Fibroblast of peridontal ligament (primary cell): Measurements from ENCODE around the gene GRAMD2B.
"Not testable (repeated sequence)": the region's sequence is repeated elsewhere in the genome, so short reads cannot be mapped to it uniquely, and the experiment has no call there.

Source experiments
- DNase-seq: peaks from one replicate; pipeline ENCODE4 v3.0.0-alpha.2; 2010; ENCODE audit errors: extremely low read depth

Gene GRAMD2B

DNA sequence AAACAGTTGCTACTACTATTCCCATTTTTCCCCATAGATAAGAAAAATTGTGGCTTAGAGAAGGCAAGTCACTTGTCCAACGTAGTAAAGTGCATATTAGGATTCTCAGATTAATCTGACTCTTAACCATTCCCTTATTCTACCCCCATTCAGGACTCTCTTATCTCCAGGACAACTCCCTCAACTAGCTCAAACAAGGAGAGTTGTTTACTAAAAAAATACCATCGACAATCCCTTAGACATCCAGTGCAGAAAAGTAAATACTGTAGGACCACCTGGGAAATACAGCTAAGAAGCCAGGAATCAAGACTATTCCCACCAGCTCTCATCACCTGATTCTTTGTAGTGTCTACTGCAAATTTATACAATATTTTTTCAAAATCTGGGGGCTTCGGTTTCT is 9.4 kb upstream of the GRAMD2B start:
- DNase-seq = no peak

DNA sequence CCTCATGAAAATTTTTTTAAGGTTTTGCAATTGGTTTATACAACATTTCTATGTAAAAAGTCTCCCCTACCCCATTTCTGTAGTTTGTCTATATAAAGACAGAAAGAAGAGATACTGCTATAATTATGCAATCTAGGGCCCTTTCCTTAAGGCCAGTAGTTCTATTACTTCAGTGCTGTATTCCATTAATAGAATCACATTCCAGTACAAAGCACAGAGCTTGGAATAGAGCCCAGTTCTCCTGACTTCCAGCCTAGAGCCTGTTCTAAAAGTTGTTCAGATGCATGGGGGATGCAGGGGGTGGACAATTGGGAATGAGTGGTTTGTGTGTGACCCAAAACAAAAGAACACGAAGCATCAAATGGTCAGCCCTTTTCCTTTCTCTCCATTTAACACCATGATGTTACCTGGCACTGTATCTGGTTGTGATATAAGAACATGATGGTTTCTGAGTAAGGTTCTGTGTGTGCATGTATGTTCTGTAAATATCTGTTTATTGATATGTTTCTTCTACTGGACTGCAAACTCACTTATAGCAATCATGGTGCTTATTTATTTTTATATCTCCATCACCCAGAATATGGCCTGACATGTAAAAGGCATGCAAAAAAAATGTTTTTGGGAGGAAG is 8.2 kb upstream of the GRAMD2B start:
- peak; percentile 86 for DNase-seq

DNA sequence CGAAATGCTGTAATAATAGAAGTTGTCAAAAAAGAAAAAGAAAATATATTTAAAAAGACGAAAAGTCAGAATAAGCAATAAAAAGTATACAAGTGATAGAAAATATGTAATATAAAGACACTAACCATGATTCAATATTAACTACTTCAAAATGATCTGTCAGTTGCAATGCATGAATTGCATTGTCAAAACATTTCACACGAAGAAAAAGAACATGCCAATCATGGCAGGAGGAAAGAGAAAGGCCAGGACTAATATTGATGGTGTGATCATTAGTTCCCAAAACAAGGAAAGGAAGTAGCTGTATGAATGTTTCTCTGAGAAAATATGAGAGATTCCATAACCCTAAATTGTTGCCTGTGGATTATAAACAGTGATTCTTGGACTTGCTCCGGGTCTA is 7.4 kb upstream of the GRAMD2B start:
- DNase-seq = no peak

DNA sequence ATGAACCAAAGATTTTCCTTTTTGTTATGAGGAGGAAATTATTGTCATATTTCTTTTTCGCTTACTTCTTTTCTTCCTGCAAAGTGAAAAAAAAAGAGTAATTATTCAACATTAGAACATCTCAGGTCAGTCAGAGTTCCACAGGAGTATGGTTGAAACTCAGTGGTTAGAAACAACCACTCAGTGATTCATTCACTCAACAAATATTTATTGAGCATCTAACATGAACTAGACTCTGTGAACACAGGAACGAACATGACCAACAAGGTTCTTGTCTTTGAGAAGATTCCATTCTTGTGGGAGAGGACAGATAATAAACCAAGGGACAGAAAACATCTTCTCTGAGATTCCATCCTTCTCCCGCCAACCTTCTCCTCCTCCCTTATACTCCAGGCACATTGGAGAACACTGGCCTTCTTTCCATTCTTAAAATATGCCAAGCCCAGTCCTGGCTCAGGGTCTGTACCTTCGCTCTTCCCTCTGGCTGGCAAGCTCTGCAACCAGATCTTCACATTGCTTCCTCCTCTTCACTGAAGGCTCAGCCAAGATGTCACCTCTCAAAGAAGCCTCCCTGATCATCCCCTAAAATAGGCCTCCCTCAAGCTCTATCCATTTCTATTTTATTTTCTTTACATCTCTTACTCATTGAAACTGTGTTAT is 6.8 kb upstream of the GRAMD2B start:
- DNase-seq = no peak

DNA sequence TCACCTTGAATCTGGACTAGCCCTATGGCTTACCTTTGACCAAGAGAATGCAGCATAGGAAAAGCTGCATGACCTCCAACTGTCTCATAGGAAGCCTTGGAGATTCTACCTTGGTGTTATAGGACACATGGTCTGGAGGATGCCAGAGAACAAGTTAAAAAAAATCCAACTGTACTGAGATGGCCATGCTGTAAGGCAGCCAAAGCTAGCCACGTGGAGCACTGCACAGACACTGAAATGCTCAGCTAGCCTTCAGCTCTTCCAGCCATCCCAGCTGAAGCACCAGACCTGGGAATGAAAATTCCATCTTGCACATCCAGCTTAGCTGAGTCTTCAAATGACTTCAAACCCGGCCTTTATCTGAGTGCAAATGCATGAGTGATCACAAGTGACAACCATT is 6.0 kb upstream of the GRAMD2B start:
- no peak for DNase-seq

DNA sequence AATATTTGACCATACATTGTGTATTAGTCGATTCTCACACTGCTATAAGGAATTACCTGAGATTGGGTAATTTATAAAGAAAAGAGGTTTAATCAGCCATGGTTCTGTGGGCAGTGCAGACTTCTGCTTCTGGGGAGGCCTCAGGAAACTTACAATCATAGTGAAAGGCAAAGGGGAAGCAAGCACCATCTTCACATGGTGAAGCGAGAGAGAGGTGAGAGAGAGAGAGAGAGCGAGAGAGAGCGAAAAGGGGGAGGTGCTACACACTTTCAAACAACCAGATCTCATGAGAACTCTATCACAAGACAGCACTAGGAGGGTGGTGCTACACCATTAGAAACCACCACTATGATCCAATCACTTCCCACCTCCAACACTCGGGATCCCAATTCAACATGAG is 4.1 kb upstream of the GRAMD2B start:
- DNase-seq = no peak

DNA sequence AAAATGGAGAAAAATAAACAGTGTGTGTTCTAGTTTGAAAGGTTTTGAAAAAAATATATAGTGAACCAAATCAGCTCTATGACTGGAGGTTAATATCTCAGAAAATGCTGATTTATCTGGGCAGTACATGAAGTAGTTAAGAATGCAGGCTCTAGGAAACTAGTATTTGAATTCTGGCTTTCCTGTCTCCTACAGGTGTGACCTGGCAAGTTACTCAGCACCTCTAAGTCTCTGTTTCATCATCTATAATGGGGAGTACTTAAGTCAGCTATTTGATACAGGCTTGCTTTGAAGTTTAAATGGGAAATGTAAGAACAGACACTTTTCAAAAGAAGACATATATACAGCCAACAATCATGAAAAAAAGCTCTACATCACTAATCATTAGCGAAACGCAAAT is 5.2 kb downstream of the GRAMD2B start:
- no peak for DNase-seq

DNA sequence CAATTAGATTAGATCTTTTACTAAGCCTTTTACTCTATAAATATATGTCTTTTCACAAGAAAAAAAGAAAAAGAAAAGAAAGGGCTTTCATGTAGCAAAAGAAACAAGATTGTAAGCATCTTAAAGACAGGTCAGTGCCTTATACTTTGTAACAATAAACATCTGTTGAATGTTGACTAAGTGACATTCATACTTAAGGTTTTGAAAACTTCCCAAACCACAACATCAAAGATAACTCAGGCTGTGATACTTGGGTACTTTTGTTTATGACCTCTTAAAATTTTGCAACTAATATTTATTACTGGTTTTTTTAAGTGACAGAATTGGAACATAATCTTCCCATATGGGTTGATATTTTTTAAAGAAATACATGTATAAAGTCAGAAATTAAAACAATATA is 7.4 kb downstream of the GRAMD2B start:
- no peak for DNase-seq

DNA sequence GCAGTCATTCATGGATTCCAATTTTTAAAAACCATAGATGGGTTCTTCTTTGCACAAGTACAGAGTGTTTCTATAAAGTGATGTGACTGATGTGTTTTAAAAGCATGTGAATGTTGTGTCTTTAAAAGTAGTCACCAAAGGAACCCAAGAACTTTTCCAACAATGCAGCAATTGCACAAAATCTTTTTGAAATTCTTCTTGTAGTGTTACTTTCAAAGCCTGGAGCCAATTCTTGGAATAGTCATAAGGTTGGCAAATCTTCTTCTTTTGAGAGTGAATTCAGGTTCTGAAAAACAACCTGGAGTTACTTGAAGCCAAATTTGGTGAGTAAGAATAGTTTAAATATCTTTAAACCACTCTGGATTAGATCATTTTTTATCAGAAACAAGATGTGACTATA is 10.5 kb downstream of the GRAMD2B start:
- peak; percentile 58 for DNase-seq

DNA sequence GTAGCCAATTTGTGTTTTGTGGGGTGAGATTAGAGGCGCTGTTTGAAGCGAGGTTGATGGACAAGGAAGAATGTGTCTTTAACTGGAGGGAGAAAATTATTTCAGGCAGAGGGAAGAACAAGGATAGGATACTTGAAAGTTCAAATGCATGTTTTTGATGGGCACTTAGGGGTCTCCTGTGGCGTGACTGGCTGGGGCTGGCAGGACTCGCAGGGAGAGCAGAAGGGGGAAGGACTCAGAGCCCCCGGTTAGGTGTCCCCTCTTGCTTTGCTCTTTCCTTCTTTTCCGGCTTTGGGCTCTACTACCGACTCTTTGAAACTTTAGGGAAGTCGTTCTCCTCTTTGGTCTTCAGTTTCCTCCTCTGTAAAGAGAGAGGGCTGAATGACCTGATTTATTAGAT is 12.1 kb downstream of the GRAMD2B start:
- DNase-seq = no peak

DNA sequence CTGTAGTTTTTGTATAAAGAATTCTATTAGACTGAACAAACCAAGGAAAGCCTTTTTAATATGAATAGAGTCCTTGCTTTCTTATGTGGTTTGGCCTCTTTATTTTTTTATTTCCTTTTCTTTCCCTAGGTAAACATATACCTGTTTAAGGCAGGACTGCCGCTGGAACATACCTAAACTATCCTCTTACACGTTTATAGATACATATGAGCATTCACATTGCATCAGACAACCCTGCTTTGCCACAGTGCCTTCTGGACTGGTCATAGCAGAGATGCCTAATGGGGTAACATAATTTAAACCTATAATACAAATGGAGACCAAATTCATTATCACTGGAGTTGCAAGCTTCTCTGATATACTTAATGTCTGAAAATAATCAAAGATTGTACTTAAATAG is 12.5 kb downstream of the GRAMD2B start:
- no peak for DNase-seq

DNA sequence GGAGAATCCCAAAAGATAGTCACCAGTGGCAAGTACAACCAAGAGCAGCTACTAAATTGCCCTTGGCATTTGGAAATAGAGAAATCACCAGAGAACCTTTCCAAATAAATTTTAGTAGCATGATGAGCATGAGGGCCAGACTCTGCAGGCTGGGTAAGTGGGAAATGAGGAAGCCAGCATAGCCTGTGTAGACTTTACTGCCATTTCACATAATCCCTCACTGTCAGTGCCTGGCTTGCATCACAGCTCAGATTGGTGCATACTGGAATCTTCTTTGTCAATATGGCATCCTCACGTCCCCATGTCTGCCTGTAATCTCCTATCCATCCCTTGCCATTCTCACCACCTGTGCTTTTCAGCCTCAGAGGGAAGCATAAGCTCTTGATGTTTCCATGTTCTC is 14.5 kb downstream of the GRAMD2B start:
- no peak for DNase-seq

DNA sequence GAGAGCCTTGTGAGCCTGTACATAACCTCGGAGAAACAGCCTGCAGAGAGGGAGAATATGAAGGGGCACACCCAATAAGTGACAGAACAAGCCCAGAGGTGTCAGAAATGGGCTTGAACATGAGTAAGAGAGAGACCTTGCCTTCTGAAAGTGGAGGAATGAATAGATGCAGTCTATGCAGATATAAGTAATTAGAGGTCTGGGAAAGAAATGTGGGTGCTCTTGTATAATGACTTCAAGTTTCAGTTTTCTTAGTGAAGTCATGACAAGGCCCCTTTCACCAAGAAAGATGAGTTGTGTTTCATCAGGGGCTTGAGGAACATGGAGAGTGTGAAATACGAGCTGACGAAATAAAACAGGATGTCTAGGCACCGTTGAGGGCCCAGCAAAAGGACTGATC is 15.1 kb downstream of the GRAMD2B start:
- no peak for DNase-seq

DNA sequence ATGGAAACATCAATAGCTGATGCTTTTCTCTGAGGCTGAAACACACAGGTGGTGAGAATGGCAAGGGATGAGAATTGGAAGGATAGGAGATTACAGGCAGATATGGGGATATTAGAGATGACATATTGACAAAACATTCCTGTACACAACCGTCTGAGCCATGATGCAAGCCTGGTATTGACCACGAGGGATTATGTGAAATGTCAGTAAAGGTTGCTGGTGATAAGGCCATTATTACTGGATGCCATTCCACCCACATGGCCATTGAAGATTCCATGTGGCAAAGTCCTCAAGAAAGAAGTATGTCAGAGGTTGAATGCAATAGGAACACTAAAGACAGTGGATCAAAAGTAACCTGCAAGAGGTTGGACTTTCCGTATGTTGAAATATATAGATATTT is 15.7 kb downstream of the GRAMD2B start:
- no peak for DNase-seq

DNA sequence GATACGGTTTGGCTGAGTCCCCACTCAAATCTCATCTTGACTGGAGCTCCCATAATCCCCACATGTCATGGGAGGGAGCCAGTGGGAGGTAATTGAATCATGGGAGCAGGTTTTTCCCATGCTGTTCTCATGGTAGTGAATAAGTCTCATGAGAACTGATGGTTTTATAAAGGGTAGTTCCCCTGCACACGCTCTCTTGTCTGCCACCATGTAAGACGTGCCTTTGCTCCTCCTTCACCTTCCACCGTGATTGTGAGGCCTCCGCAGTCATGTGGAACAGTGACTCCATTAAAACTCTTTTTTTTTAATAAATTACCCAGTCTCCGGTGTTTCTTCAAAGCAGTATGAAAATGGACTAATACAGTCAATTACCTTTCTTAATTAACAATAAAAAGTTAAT is 16.5 kb downstream of the GRAMD2B start:
- DNase-seq = not testable (repeated sequence)

DNA sequence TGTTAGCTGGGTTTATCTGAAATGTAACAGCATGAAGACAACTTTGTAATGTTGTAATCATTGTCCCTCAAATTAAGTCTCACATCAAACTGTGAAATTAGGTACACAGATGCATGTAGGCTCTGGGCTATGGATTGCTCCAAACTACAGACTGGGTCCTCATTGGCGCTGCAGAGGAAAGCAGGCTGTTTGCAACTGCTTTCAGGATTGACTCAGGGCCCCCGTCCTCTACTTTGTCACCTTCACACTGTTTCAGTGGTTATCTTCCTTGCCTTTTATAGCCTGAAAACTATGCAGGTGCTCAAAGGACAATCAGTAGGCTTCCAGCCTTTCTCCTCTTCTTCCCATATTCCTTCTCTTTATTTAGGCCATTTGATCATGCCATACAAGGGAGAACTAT is 18.0 kb downstream of the GRAMD2B start:
- no peak for DNase-seq

DNA sequence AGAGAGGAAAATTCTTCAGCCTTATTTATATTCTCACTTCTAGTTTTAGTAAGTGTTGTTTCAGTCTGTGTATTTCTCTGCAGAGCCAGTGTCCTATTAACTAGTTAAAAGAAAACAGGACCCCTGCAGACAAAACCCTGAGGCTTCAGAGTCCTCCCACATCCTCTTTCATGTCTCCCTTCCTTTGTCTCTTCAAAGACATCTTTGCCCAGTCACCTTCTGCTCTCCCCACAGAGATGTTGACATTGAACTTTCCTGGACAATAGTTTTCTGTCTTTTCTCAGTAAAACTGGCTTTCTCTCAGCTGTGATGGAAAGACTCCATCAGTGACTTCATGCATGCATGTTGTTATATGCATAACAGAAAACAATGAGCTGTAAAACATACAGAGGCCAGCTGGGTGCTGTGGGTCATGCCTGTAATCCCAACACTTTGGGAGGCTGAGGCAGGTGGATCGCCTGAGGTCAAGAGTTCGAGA is 20.2 kb downstream of the GRAMD2B start:
- no peak for DNase-seq

DNA sequence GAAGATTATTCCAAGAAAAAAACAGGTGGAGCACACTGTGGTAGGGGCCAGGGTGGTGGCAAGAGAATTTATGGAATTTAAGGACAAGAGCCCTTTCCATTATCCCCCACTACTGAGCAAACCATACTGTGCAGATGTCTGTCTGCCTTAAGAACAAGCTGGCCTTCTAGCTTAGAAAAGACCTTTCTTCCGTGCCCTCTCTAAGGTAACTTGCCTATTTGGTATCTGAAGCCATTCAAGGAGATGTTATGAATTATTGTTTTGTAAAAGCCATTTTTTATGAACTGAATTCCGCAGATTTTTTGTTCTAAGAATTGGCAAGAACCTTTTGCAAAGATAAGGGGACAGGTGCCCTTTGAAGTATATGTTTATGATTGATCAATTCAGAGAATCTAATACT is 20.9 kb downstream of the GRAMD2B start:
- DNase-seq = no peak

DNA sequence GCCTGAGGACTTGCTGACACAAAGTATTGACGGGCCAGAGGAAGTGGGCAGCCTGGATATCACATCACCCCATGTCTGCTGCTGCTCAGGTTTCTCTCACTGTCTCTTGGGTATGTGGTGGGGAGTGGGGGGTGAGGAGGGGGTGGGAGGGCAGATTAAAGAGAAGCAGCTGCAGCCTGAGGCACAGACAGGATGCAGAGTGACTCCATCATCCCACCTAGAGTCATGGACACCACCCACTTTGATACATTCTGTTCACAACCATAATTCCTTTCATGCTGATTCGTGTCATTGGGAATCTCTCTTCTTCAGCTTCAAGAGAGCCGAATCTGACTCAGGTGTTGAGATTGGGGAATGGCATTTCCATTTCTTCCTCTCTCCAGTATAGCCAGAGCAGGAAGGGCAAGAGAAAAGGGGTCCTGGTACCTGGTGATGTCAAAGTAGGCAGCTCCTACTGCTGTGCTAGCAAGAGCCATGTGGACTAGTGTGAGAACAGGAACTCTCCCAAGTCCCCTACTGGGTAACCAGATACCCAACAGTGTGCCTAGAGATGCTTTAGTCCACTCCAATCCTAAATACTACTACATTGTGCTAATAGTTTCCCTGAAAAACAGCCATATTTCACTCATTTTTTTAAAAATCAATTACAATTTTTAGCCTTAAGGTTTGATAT is 22.4 kb downstream of the GRAMD2B start:
- DNase-seq = no peak

DNA sequence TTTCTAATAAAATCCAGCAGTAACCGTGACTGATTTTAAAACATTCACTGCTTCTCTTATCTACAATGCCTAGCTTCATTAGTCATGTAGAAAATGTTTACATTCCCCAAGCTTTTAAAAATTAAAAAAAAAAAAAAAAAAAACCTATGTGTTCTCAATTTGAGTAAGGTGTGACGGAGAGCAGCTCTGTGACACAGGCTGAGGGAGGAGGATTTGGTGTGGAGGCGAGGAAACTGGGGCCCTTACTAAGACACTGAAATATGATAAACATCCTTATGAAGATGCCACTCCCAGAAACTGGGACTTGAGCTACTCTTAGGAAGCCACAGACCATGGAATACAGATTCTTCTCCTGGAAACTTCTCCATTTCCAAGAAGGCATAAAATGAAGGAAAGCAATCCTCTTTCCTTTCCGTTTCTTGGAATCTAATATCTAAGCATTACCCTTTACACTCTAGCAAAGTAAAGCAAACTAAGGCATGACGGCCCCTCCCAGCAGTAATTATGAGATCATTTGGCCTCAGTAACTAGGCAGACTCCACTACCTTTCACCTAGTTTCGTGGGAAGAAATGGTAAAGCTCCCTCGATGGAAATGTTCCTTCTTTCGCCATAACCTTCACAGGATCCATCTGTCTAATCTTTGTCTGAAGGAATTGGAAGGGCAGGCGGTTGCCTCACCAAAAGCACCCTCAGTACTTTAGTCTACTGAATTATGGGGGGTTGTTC is 23.5 kb downstream of the GRAMD2B start:
- peak; percentile 47 for DNase-seq

DNA sequence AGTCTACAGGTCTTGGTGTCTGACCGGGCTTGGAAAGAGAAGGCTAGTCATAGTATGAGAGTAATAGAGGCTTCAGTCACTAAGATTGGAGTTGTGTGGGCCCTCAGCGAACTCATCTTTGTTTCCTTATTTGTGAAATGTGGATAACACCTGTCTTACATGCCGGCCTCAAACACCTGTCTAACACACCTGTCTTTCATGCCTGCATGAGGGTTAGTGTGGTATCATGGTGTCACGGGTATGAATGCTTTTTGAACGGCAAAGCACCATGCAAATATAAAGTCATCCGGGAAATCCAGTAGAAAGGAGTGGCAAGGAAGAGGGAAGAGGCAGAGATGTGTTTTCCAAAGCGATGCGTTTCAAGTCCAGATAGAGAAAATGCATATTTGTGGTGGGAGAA is 25.5 kb downstream of the GRAMD2B start:
- no peak for DNase-seq

DNA sequence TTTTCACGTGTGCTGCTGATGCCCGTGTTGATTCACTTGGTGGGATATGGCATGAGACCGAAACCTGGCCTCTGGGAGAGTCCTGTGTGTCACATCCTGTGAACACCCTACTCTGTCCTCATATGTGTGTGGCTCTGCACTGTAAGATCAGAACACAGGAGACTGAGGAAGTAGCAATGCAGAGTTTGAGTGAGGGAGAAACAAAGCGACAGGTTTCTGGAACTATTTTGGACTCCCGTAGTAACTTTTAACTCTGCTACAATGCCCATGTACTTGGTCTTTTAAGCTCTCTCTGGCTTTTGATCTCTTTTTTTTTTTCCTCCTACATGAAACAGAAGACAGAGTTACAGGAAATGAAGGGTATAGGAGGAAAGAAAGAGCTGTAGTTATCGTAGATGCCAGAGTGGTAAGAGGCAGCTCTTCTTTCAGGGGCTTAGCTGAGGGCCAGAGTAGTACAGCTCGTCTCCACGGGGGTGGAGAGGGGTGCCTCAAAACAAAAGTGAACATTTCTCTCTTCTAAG is 26.6 kb downstream of the GRAMD2B start:
- DNase-seq = peak; percentile 31
